ENCODE measurements around the gene GANC.

Gene GANC

DNA sequence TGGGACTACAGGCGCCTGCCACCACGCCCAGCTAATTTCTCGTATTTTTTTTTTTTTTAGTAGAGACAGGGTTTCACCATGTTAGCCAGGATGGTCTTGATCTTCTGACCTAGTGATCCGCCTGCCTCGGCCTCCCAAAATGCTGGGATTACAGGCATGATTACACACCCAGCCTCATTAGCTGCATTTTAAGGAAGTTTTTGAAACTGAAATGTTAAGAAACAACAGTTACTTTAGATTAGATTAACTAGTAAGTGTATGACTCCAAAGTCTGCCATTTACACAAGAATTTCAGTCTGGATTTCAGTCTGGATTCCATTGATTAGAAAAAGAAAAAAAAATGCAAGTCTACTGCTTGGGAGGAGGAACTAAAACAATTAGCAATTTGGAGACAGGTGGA is 40.4 kb upstream of the GANC start:
- TF ChIP-seq POLR2AphosphoS5 (IDR thresholded peaks at IDR 0.05; ENCODE audit: low read depth, low read length) (no peak), FOXP2 (optimal IDR thresholded peaks at IDR 0.05; ENCODE audit: borderline replicate concordance, extremely low read depth, extremely low read length, insufficient read depth) (no peak), SIN3A (IDR thresholded peaks at IDR 0.05; ENCODE audit: borderline replicate concordance, insufficient read depth, low read length) (no peak), TAF1 (IDR thresholded peaks at IDR 0.05; ENCODE audit: borderline replicate concordance, insufficient read depth, low read length) (no peak)
- TF ChIP-seq, protein P1, sequence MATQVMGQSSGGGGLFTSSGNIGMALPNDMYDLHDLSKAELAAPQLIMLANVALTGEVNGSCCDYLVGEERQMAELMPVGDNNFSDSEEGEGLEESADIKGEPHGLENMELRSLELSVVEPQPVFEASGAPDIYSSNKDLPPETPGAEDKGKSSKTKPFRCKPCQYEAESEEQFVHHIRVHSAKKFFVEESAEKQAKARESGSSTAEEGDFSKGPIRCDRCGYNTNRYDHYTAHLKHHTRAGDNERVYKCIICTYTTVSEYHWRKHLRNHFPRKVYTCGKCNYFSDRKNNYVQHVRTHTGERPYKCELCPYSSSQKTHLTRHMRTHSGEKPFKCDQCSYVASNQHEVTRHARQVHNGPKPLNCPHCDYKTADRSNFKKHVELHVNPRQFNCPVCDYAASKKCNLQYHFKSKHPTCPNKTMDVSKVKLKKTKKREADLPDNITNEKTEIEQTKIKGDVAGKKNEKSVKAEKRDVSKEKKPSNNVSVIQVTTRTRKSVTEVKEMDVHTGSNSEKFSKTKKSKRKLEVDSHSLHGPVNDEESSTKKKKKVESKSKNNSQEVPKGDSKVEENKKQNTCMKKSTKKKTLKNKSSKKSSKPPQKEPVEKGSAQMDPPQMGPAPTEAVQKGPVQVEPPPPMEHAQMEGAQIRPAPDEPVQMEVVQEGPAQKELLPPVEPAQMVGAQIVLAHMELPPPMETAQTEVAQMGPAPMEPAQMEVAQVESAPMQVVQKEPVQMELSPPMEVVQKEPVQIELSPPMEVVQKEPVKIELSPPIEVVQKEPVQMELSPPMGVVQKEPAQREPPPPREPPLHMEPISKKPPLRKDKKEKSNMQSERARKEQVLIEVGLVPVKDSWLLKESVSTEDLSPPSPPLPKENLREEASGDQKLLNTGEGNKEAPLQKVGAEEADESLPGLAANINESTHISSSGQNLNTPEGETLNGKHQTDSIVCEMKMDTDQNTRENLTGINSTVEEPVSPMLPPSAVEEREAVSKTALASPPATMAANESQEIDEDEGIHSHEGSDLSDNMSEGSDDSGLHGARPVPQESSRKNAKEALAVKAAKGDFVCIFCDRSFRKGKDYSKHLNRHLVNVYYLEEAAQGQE (IDR thresholded peaks at IDR 0.05; ENCODE audit: insufficient read depth in 1 of 2, low read depth in 2 of 2, low read length in 2 of 2), result no peak

- TF ChIP-seq POLR2AphosphoS5 (IDR thresholded peaks at IDR 0.05; ENCODE audit: low read depth, low read length), result no peak
- no peak for TF ChIP-seq SIN3A (IDR thresholded peaks at IDR 0.05; ENCODE audit: borderline replicate concordance, insufficient read depth, low read length)
- no peak for TF ChIP-seq TAF1 (IDR thresholded peaks at IDR 0.05; ENCODE audit: borderline replicate concordance, insufficient read depth, low read length)
- TF ChIP-seq, protein P1 (IDR thresholded peaks at IDR 0.05; ENCODE audit: insufficient read depth in 1 of 2, low read depth in 2 of 2, low read length in 2 of 2), result no peak
- TF ChIP-seq FOXP2 (optimal IDR thresholded peaks at IDR 0.05; ENCODE audit: borderline replicate concordance, extremely low read depth, extremely low read length, insufficient read depth), result no peak
These were observed 39.9 kb upstream of the GANC start for GRCh38 chr15:42233107-42233506.

DNA sequence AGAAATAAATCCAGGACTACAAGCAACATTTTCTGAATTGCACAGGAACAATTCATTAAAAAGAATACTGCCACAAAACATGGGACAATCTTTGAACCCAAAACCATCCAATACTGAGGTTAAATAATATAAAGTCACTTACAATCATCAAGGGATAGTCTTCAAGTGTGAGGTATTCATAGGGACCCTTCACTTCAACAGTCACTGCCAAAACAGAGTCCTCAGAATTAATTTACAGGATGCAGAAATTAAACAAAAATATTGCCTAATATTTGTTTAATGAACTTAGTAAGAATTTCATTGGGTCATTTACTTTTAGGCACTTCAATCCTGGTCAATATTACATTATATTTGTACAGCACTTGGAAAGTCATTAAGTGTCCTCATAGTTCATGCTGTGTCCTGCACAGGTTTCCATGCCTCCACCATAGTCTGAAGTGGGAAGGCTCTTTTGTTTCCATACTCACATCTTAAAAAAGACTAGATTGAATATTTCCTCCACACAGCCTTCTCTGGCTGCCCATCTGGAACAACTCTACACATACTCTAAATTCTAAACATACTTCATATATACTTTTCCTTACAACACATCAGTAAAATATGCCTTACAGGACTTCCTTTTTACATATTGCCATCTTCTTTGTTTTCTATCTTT is 33.3 kb upstream of the GANC start:
- TF ChIP-seq POLR2AphosphoS5 (IDR thresholded peaks at IDR 0.05; ENCODE audit: low read depth, low read length), result no peak

GRCh38 chr15:42240823-42241222 is 32.2 kb upstream of the GANC start:
- TF ChIP-seq TAF1 (IDR thresholded peaks at IDR 0.05; ENCODE audit: borderline replicate concordance, insufficient read depth, low read length), result no peak
- TF ChIP-seq POLR2AphosphoS5 (IDR thresholded peaks at IDR 0.05; ENCODE audit: low read depth, low read length), result no peak
- TF ChIP-seq, protein P1 (IDR thresholded peaks at IDR 0.05; ENCODE audit: insufficient read depth in 1 of 2, low read depth in 2 of 2, low read length in 2 of 2), result no peak
- TF ChIP-seq FOXP2 (optimal IDR thresholded peaks at IDR 0.05; ENCODE audit: borderline replicate concordance, extremely low read depth, extremely low read length, insufficient read depth), result no peak

- TF ChIP-seq SIN3A (IDR thresholded peaks at IDR 0.05; ENCODE audit: borderline replicate concordance, insufficient read depth, low read length) (no peak), TAF1 (IDR thresholded peaks at IDR 0.05; ENCODE audit: borderline replicate concordance, insufficient read depth, low read length) (no peak), POLR2AphosphoS5 (IDR thresholded peaks at IDR 0.05; ENCODE audit: low read depth, low read length) (no peak), FOXP2 (optimal IDR thresholded peaks at IDR 0.05; ENCODE audit: borderline replicate concordance, extremely low read depth, extremely low read length, insufficient read depth) (no peak)
- TF ChIP-seq, protein P1 (IDR thresholded peaks at IDR 0.05; ENCODE audit: insufficient read depth in 1 of 2, low read depth in 2 of 2, low read length in 2 of 2), result no peak
These were observed 19.7 kb upstream of the GANC start for GRCh38 chr15:42253300-42253699.
